NCI-H345 treated with DMSO at 0.1 percent for 48 hours (cell line): ENCODE measurements around the gene MATN4.
"Not testable (repeated sequence)": the region's sequence is repeated elsewhere in the genome, so short reads cannot be mapped to it uniquely, and the experiment has no call there.

Experiments used
- DNase-seq: peaks from one replicate; lab custom pipeline; 2025; ENCODE audit not compliant: unreplicated experiment; lab: John Stamatoyannopoulos, UW

The MATN4 gene

GRCh38 chr20:45308117-45308778 lies at the start of gene MATN4:
TSS of gene MATN4 (minus strand) at chr20:45308299. CDS start at chr20:45305582, 2,717 bp downstream.
- DNase-seq = no peak

GRCh38 chr20:45355209-45356084 lies 47.3 kb upstream of the MATN4 start:
- DNase-seq = no peak

- no peak for DNase-seq
These were observed 46.5 kb upstream of the MATN4 start for GRCh38 chr20:45354423-45355208.

GRCh38 chr20:45353746-45354145 lies 45.6 kb upstream of the MATN4 start:
- no peak for DNase-seq

- DNase-seq = no peak
These were observed 44.6 kb upstream of the MATN4 start for GRCh38 chr20:45352729-45353128.

- DNase-seq = not testable (repeated sequence)
These were observed 42.7 kb upstream of the MATN4 start for GRCh38 chr20:45350795-45351194.

GRCh38 chr20:45350217-45350616 lies 42.1 kb upstream of the MATN4 start:
- no peak for DNase-seq

GRCh38 chr20:45347936-45348778 lies 40.1 kb upstream of the MATN4 start, which contains the start of gene SDC4:
TSS of gene SDC4 (minus strand) at chr20:45348424. CDS start at chr20:45348384, 40 bp downstream.
- peak; percentile 58 for DNase-seq

GRCh38 chr20:45347297-45347935 lies 39.3 kb upstream of the MATN4 start:
- DNase-seq = no peak

GRCh38 chr20:45346851-45347250 lies 38.8 kb upstream of the MATN4 start:
- DNase-seq = no peak

- DNase-seq = no peak
These were observed 38.2 kb upstream of the MATN4 start for GRCh38 chr20:45346291-45346718.

- DNase-seq = no peak
These were observed 37.2 kb upstream of the MATN4 start for GRCh38 chr20:45345104-45345936.

GRCh38 chr20:45344168-45344860 lies 36.2 kb upstream of the MATN4 start:
- DNase-seq = no peak

GRCh38 chr20:45343532-45344167 lies 35.6 kb upstream of the MATN4 start:
- peak; percentile 68 for DNase-seq

GRCh38 chr20:45342855-45343531 lies 34.9 kb upstream of the MATN4 start:
- no peak for DNase-seq

GRCh38 chr20:45341939-45342854 lies 34.1 kb upstream of the MATN4 start:
- no peak for DNase-seq
